Measurements from ENCODE around the gene RRAD. TPM values are rescaled to one million over a fixed set of nuclear protein-coding genes. Genes with fewer than 3 reads are reported as not detected.

Gene RRAD
- total RNA-seq, 1 donor: 4.3 TPM

- Histone ChIP-seq H3K4me2 (ENCODE audit: insufficient read depth, low read length) (peak overlapping the region; percentile 62), H3K36me3 (ENCODE audit: insufficient read depth, low read length) (no peaks in the 10 kb centered on the region), H2AFZ (ENCODE audit: low read length) (peak overlapping the region; percentile 33), H3K27me3 (ENCODE audit: insufficient read depth, low read length) (peaks cover 22% of the 10 kb centered on the region), H4K20me1 (ENCODE audit: insufficient read depth, low read length) (no peaks in the 10 kb centered on the region), H3K79me2 (ENCODE audit: insufficient read depth, low read length) (no peaks in the 10 kb centered on the region), H3K9me3 (ENCODE audit: low read depth, low read length) (no peaks in the 10 kb centered on the region), H3K27ac (ENCODE audit: low read depth, low read length) (peak overlapping the region; percentile 87), H3K4me3 (ENCODE audit: insufficient read depth, low read length) (peak overlapping the region; percentile 1), H3K4me1 (ENCODE audit: insufficient read depth, low read length) (peaks cover 47% of the 10 kb centered on the region)
- no peak for TF ChIP-seq CTCF (IDR thresholded peaks at IDR 0.05; ENCODE audit: extremely low read depth, low read depth, low read length)
- DNase-seq (ENCODE audit: insufficient read length, low spot score, missing footprints): peak; percentile 87
Observed at GRCh38 chr16:66926171-66926947, 1.0 kb upstream of the RRAD start.

DNA sequence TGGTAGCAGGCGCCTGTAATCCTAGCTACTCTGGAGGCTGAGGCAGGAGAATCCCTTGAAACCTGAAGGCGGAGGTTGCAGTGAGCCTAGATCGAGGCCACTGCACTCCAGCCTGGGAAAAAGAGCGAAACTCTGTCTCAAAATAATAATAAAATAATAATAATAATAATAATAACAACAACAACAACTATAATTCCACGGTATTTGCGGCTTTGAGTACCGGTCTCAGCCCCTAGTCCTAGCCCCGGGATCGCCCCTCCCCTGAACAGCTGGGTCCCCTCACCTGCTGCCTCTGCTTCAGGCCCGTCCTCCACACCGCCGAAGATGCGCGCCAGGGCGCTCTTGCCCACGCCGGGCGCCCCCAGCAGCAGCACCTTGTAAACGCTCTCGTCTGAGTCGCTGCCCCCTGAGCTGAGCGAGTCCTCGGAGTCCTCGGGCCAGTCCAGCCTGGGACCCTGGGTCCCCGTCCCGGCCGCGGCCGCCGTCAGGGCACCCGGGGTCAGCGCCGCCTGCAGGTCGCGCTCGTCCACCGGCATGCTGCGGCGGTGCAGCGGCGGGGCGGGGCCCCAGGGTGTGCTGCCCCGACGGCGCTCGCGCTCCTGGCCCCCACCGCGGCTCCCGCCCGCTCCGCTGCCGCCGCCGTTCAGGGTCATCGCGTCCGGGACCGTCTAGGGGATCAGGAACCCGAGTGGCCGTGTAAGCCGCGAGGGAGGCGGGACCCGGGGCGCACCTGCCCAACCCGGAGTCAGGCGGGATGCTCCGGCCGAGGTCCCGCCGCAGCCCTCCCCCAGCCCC lies 611 bp downstream of the RRAD start:
- Histone ChIP-seq H3K4me3 (ENCODE audit: insufficient read depth, low read length) (peak overlapping the region; percentile 66), H3K9me3 (ENCODE audit: low read depth, low read length) (no peaks in the 10 kb centered on the region), H4K20me1 (ENCODE audit: insufficient read depth, low read length) (no peaks in the 10 kb centered on the region), H3K4me2 (ENCODE audit: insufficient read depth, low read length) (peak overlapping the region; percentile 62), H3K4me1 (ENCODE audit: insufficient read depth, low read length) (peaks cover 47% of the 10 kb centered on the region), H3K79me2 (ENCODE audit: insufficient read depth, low read length) (no peaks in the 10 kb centered on the region), H3K36me3 (ENCODE audit: insufficient read depth, low read length) (no peaks in the 10 kb centered on the region), H2AFZ (ENCODE audit: low read length) (no peak overlapping the region), H3K27me3 (ENCODE audit: insufficient read depth, low read length) (peaks cover 34% of the 10 kb centered on the region), H3K27ac (ENCODE audit: low read depth, low read length) (no peak overlapping the region)
- TF ChIP-seq CTCF (IDR thresholded peaks at IDR 0.05; ENCODE audit: extremely low read depth, low read depth, low read length): peak; percentile 22
- DNase-seq (ENCODE audit: insufficient read length, low spot score, missing footprints): peak; percentile 92

DNA sequence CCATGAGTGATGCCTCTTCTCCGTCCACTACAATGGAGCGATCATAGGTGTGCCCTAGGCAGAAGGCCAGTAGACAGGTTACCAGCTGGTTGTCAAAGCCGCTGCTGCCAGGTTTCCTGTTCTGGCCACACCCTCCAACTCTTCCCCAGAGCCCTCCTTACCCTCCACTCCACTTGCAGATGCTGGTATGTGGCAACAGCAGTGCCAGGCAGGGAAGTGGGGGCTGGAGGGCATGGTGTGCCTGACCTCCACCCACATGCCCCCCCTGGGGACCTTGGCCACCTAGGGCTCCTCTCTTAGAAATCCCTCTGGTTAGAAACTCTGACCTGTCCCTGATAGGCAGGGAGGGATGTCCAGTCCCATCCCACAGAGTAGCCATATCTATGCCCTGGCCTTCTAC lies 1.5 kb downstream of the RRAD start:
- no peaks in the 10 kb centered on the region for H3K36me3 ChIP-seq (ENCODE audit: insufficient read depth, low read length)
- H3K27ac ChIP-seq (ENCODE audit: low read depth, low read length): no peak overlapping the region
- no peaks in the 10 kb centered on the region for H3K79me2 ChIP-seq (ENCODE audit: insufficient read depth, low read length)
- no peaks in the 10 kb centered on the region for H4K20me1 ChIP-seq (ENCODE audit: insufficient read depth, low read length)
- peak overlapping the region; percentile 46 for H3K4me3 ChIP-seq (ENCODE audit: insufficient read depth, low read length)
- no peaks in the 10 kb centered on the region for H3K9me3 ChIP-seq (ENCODE audit: low read depth, low read length)
- no peak overlapping the region for H2AFZ ChIP-seq (ENCODE audit: low read length)
- H3K4me2 ChIP-seq (ENCODE audit: insufficient read depth, low read length): peak overlapping the region; percentile 53
- H3K4me1 ChIP-seq (ENCODE audit: insufficient read depth, low read length): peaks cover 47% of the 10 kb centered on the region
- H3K27me3 ChIP-seq (ENCODE audit: insufficient read depth, low read length): peaks cover 43% of the 10 kb centered on the region
- DNase-seq (ENCODE audit: insufficient read length, low spot score, missing footprints): peak; percentile 60
- no peak for TF ChIP-seq CTCF (IDR thresholded peaks at IDR 0.05; ENCODE audit: extremely low read depth, low read depth, low read length)

GRCh38 chr16:66923247-66923731 lies 2.0 kb downstream of the RRAD start:
- DNase-seq (ENCODE audit: insufficient read length, low spot score, missing footprints): peak; percentile 98
- H3K27me3 ChIP-seq (ENCODE audit: insufficient read depth, low read length): peaks cover 44% of the 10 kb centered on the region
- H3K4me2 ChIP-seq (ENCODE audit: insufficient read depth, low read length): peak overlapping the region; percentile 53
- peak overlapping the region; percentile 46 for H3K4me3 ChIP-seq (ENCODE audit: insufficient read depth, low read length)
- peaks cover 43% of the 10 kb centered on the region for H3K4me1 ChIP-seq (ENCODE audit: insufficient read depth, low read length)
- no peak overlapping the region for H2AFZ ChIP-seq (ENCODE audit: low read length)
- no peak overlapping the region for H3K27ac ChIP-seq (ENCODE audit: low read depth, low read length)
- H4K20me1 ChIP-seq (ENCODE audit: insufficient read depth, low read length): no peaks in the 10 kb centered on the region
- no peaks in the 10 kb centered on the region for H3K36me3 ChIP-seq (ENCODE audit: insufficient read depth, low read length)
- H3K9me3 ChIP-seq (ENCODE audit: low read depth, low read length): no peaks in the 10 kb centered on the region
- TF ChIP-seq CTCF (IDR thresholded peaks at IDR 0.05; ENCODE audit: extremely low read depth, low read depth, low read length): no peak
- H3K79me2 ChIP-seq (ENCODE audit: insufficient read depth, low read length): no peaks in the 10 kb centered on the region

Data from osteoblast (primary cell).